GM23338 (cell line): ENCODE data around the gene TAF4. TPM values are rescaled to one million over a fixed set of nuclear protein-coding genes. Genes with fewer than 3 reads are reported as not detected.

Experiments used
- ATAC-seq: fragments of 200-7000 bp; cut with Tn5 transposase; 3 replicates; pipeline ENCODE4 v1.9.1; 2020
- DNase-seq: peaks from one replicate; pipeline ENCODE4 v3.0.0-alpha.2; 2015; ENCODE audit warnings: low spot score
- H2AFZ ChIP-seq: fragments of 200-600 bp; sonication (generic); 2 replicates; pipeline ENCODE4 v1.8.0; 2016; ENCODE audit warnings: antibody characterized with exemption, mild to moderate bottlenecking, moderate library complexity
- H3F3A ChIP-seq: fragments of 200-600 bp; sonication (generic); replicated peaks from 2 replicates; pipeline ENCODE4 v1.8.0; 2017; ENCODE audit warnings: antibody characterized with exemption, mixed run types, low read depth
- H3K27ac ChIP-seq: fragments of 200-600 bp; sonication (generic); 2 replicates; pipeline ENCODE4 v1.6.1; 2016; ENCODE audit warnings: low read depth
- H3K27me3 ChIP-seq: fragments of 200-600 bp; sonication (generic); 2 replicates; pipeline ENCODE4 v1.8.0; 2016; ENCODE audit warnings: mild to moderate bottlenecking, mixed run types, moderate library complexity; ENCODE audit not compliant: insufficient read depth
- H3K36me3 ChIP-seq: fragments of 200-600 bp; sonication (generic); 2 replicates; pipeline ENCODE4 v1.8.0; 2016; ENCODE audit warnings: mild to moderate bottlenecking; ENCODE audit not compliant: insufficient read depth
- H3K4me1 ChIP-seq: fragments of 200-600 bp; sonication (generic); 2 replicates; pipeline ENCODE4 v1.8.0; 2016; ENCODE audit warnings: mild to moderate bottlenecking, moderate library complexity; ENCODE audit not compliant: insufficient read depth
- H3K4me2 ChIP-seq: fragments of 200-600 bp; sonication (generic); 2 replicates; pipeline ENCODE4 v1.7.1; 2017; ENCODE audit warnings: mixed run types
- H3K4me3 ChIP-seq: fragments of 200-600 bp; sonication (generic); 2 replicates; pipeline ENCODE4 v1.6.1; 2016; ENCODE audit warnings: mixed run types
- H3K79me2 ChIP-seq: fragments of 200-600 bp; sonication (generic); replicated peaks from 2 replicates; pipeline ENCODE4 v1.8.0; 2017; ENCODE audit warnings: mild to moderate bottlenecking; ENCODE audit not compliant: insufficient read depth
- H3K9me2 ChIP-seq: fragments of 200-600 bp; sonication (generic); 2 replicates; pipeline ENCODE4 v1.8.0; 2017; ENCODE audit not compliant: insufficient read depth
- H4K20me1 ChIP-seq: fragments of 200-600 bp; sonication (generic); replicated peaks from 2 replicates; pipeline ENCODE4 v1.8.0; 2017; ENCODE audit warnings: mild to moderate bottlenecking; ENCODE audit not compliant: insufficient read depth
- H3K27ac Mint-ChIP-seq: 2 replicates; pipeline ENCODE4 v1.8.0; 2020; ENCODE audit warnings: inconsistent platforms, mild to moderate bottlenecking, moderate library complexity, mixed read lengths
- H3K27me3 Mint-ChIP-seq: 3 replicates; pipeline ENCODE4 v1.8.0; 2022; ENCODE audit warnings: low read depth, mild to moderate bottlenecking, moderate library complexity, mixed read lengths, inconsistent platforms; ENCODE audit not compliant: insufficient read depth, poor library complexity
- H3K36me3 Mint-ChIP-seq: 3 replicates; pipeline ENCODE4 v1.8.0; 2021; ENCODE audit warnings: low read depth, mild to moderate bottlenecking, inconsistent platforms, moderate library complexity, mixed read lengths
- H3K4me1 Mint-ChIP-seq: 3 replicates; pipeline ENCODE4 v1.8.0; 2020; ENCODE audit warnings: mild to moderate bottlenecking, inconsistent platforms, mixed read lengths
- H3K4me3 Mint-ChIP-seq: 3 replicates; pipeline ENCODE4 v1.8.0; 2021; ENCODE audit warnings: moderate library complexity, mild to moderate bottlenecking, inconsistent platforms, mixed read lengths
- H3K9me3 Mint-ChIP-seq: 3 replicates; pipeline ENCODE4 v1.8.0; 2020; ENCODE audit warnings: moderate library complexity, mild to moderate bottlenecking, inconsistent platforms, mixed read lengths
- CREB1 ChIP-seq: fragments of 250-450 bp; sonication (Bioruptor Pico); IDR thresholded peaks from 2 replicates; pipeline ENCODE4 v1.5.0; 2020; ENCODE audit warnings: low read depth, mild to moderate bottlenecking, moderate library complexity
- CTCF ChIP-seq, 2 experiments: fragments of 200-600 bp in 1 of 2; sonication (generic) in 1 of 2; conservative IDR thresholded peaks; 2 replicates each; pipeline versions ENCODE4 v1.5.1 to v1.6.1; 2016 to 2017; ENCODE audit warnings: antibody characterized with exemption in 2 of 2, low read depth in 2 of 2, mild to moderate bottlenecking in 2 of 2, moderate library complexity in 1 of 2
- ETS1 ChIP-seq: IDR thresholded peaks from 2 replicates; pipeline ENCODE4 v1.6.1; 2016; ENCODE audit warnings: antibody characterized with exemption
- EZH2 ChIP-seq: fragments of 200-600 bp; sonication (generic); IDR thresholded peaks from one replicate; pipeline ENCODE4 v1.8.0; 2017; ENCODE audit warnings: antibody characterized with exemption, mild to moderate bottlenecking, low read depth; ENCODE audit not compliant: unreplicated experiment
- EZH2phosphoT487 ChIP-seq: fragments of 200-600 bp; sonication (generic); IDR thresholded peaks from one replicate; pipeline ENCODE4 v1.8.1; 2018; ENCODE audit warnings: antibody characterized with exemption; ENCODE audit not compliant: unreplicated experiment
- JUNB ChIP-seq: IDR thresholded peaks from one replicate; pipeline ENCODE4 v1.6.1; 2016; ENCODE audit warnings: antibody characterized with exemption; ENCODE audit not compliant: unreplicated experiment
- NANOG ChIP-seq: IDR thresholded peaks from 2 replicates; pipeline ENCODE4 v1.6.1; 2016; ENCODE audit warnings: antibody characterized with exemption, borderline replicate concordance
- POLR2AphosphoS5 ChIP-seq: IDR thresholded peaks from 2 replicates; pipeline ENCODE4 v1.6.1; 2016; ENCODE audit warnings: antibody characterized with exemption, low read depth
- REST ChIP-seq: IDR thresholded peaks from one replicate; pipeline ENCODE4 v1.6.1; 2018; ENCODE audit warnings: antibody characterized with exemption; ENCODE audit not compliant: unreplicated experiment
- ZNF114 ChIP-seq: fragments of 250-450 bp; sonication (Bioruptor Pico); IDR thresholded peaks from 2 replicates; pipeline ENCODE4 v1.5.0; 2020; ENCODE audit warnings: mild to moderate bottlenecking, moderate library complexity
- polyA plus RNA-seq: library from polyadenylated mRNA; unstranded; fragments of >200 nt; fragmentation: Nextera tagmentation; extraction: Ambion mirVana; gene quantifications from 2 replicates; pipeline ENCODE4 v1.2.1, GENCODE V29; 2016
- total RNA-seq: library from RNA; depleted of rRNA; stranded (reverse); fragments of >200 nt; shearing (Covaris generic); gene quantifications from 2 replicates; pipeline ENCODE4 v1.2.3, GENCODE V29; 2014

Gene TAF4
- total and polyA plus RNA-seq, 2 experiments from 2014 or later: 7.2 to 60.0 TPM

- Histone ChIP-seq H2AFZ (no peak overlapping the region), H3K4me1 (no peaks in the 10 kb centered on the region), H4K20me1 (no peaks in the 10 kb centered on the region), H3K4me2 (no peak overlapping the region), H3K27me3 (no peaks in the 10 kb centered on the region), H3K27ac (no peak overlapping the region), H3K4me3 (no peak overlapping the region), H3F3A (no peaks in the 10 kb centered on the region), H3K36me3 (no peaks in the 10 kb centered on the region), H3K9me2 (no peaks in the 10 kb centered on the region), H3K79me2 (no peaks in the 10 kb centered on the region)
- peaks cover 17% of the 10 kb centered on the region for H3K27me3 Mint-ChIP-seq
- H3K4me3 Mint-ChIP-seq: no peak overlapping the region
- H3K36me3 Mint-ChIP-seq: peaks cover 7% of the 10 kb centered on the region; the same call in 2 of the 3 replicates
- no peak overlapping the region for H3K27ac Mint-ChIP-seq
- TF ChIP-seq NANOG (no peak), EZH2phosphoT487 (no peak), ZNF114 (CRISPR knock-in tag) (no peak), REST (no peak), POLR2AphosphoS5 (no peak), CTCF (conservative IDR thresholded peaks at IDR 0.05; ENCODE audit: low read depth in 2 of 2) (no peak), CREB1 (CRISPR knock-in tag) (no peak), JUNB (no peak), ETS1 (no peak), EZH2 (no peak)
- DNase-seq (no peak), ATAC-seq (no peak)
- H3K4me1 Mint-ChIP-seq: peaks cover 19% of the 10 kb centered on the region
- peaks cover 4% of the 10 kb centered on the region; the same call in 2 of the 3 replicates for H3K9me3 Mint-ChIP-seq
Observed at GRCh38 chr20:61932199-61932592, 133.5 kb downstream of the TAF4 start.
